Panc1 (cell line): ENCODE results near the gene MRNIP. TPM values are rescaled to one million over a fixed set of nuclear protein-coding genes. Genes with fewer than 3 reads are reported as not detected.
A peak's percentile ranks its signal among the peaks of the same experiment; 100 is the strongest.

Experiments
- ATAC-seq: fragments of 200-7000 bp; cut with Tn5 transposase; 2 replicates; pipeline ENCODE4 v1.9.1; 2020; ENCODE audit warnings: mild to moderate bottlenecking, moderate library complexity
- BruUV-seq: library from RNA; stranded (reverse); fragments of 400-500 nt; replicated peaks from 2 replicates; lab custom pipeline; 2021; lab: Mats Ljungman, UMichigan
- CTCF ChIA-PET: fragments of 300-600 bp; sonication (Branson Sonifier 250); formaldehyde crosslinking; loops from one replicate; lab custom pipeline; 2022; ENCODE audit warnings: antibody characterized with exemption; lab: Charles Lee
- POLR2A ChIA-PET: fragments of 300-600 bp; sonication (Branson Sonifier 250); formaldehyde crosslinking; loops from one replicate; lab custom pipeline; 2022; ENCODE audit warnings: antibody characterized with exemption; lab: Charles Lee
- DNase-seq: peaks from one replicate; pipeline ENCODE4 v3.0.0-alpha.2; 2010; ENCODE audit warnings: low read depth, low spot score
- H3K27ac ChIP-seq: 2 replicates; pipeline ENCODE4 v1.5.1; 2011; ENCODE audit warnings: mild to moderate bottlenecking, low read length, inconsistent platforms
- H3K27me3 ChIP-seq: fragments of 200-500 bp; sonication (Bioruptor generic); 2 replicates; pipeline ENCODE4 v1.6.0; 2014; ENCODE audit warnings: low read length, inconsistent platforms; ENCODE audit not compliant: control insufficient read depth, insufficient read depth
- H3K36me3 ChIP-seq: fragments of 200-500 bp; sonication (Bioruptor generic); 2 replicates; pipeline ENCODE4 v1.5.1; 2014; ENCODE audit warnings: inconsistent platforms, mild to moderate bottlenecking, low read length, moderate library complexity; ENCODE audit not compliant: control insufficient read depth, insufficient read depth
- H3K4me1 ChIP-seq: 2 replicates; pipeline ENCODE4 v1.5.1; 2011; ENCODE audit warnings: inconsistent platforms, mild to moderate bottlenecking, low read length, moderate library complexity; ENCODE audit not compliant: control insufficient read depth, insufficient read depth
- H3K4me3 ChIP-seq, 2 experiments: 2 replicates each; pipeline ENCODE4 v1.5.1; 2011 to 2012; ENCODE audit warnings: low read depth in 2 of 2, low read length in 2 of 2, mild to moderate bottlenecking in 2 of 2, inconsistent platforms in 1 of 2, moderate library complexity in 1 of 2
- H3K9me3 ChIP-seq: fragments of 200-500 bp; sonication (Bioruptor generic); 2 replicates; pipeline ENCODE4 v1.5.1; 2014; ENCODE audit warnings: low read depth, mild to moderate bottlenecking, inconsistent platforms, low read length, moderate library complexity; ENCODE audit not compliant: control insufficient read depth, insufficient read depth
- POLR2AphosphoS5 ChIP-seq: IDR thresholded peaks from 2 replicates; pipeline ENCODE4 v1.6.1; 2012; ENCODE audit warnings: mild to moderate bottlenecking, low read depth, low read length, moderate library complexity
- SIN3A ChIP-seq: IDR thresholded peaks from 2 replicates; pipeline ENCODE4 v1.6.1; 2012; ENCODE audit warnings: low read depth, mild to moderate bottlenecking, low read length, moderate library complexity, borderline replicate concordance; ENCODE audit not compliant: insufficient read depth
- TCF7L2 ChIP-seq: IDR thresholded peaks from 2 replicates; pipeline ENCODE4 v1.6.1; 2011; ENCODE audit warnings: mild to moderate bottlenecking, low read depth, low read length, inconsistent platforms
- in situ Hi-C: cut with HindIII; loops from 2 replicates; pipeline ENCODE4 v1.10.0; 2016; ENCODE audit warnings: low sequenced_read_pairs, low pct_unique_long_range_greater_than_20kb
- intact Hi-C: fragments of 100-400 bp; cut with micrococcal nuclease; formaldehyde crosslinking; loops from one replicate; pipeline ENCODE4 v1.10.0; 2022; ENCODE audit not compliant: unreplicated experiment
- total RNA-seq: library from RNA; stranded (reverse); gene quantifications from one replicate; pipeline ENCODE4 v1.2.1, GENCODE V29; 2021; ENCODE audit not compliant: unreplicated experiment
- TF ChIP-seq, protein P1 (sequence below): fragments of 450-650 bp; IDR thresholded peaks from 2 replicates; pipeline ENCODE4 v1.5.1; 2017; ENCODE audit warnings: mild to moderate bottlenecking
- TF ChIP-seq, protein P2 (sequence below), 2 experiments: IDR thresholded peaks; 2 replicates each; pipeline ENCODE4 v1.6.1; 2011 to 2012; ENCODE audit warnings: low read depth in 2 of 2, control low read depth in 1 of 2, low read length in 1 of 2, mild to moderate bottlenecking in 1 of 2, moderate library complexity in 1 of 2; ENCODE audit not compliant: insufficient read depth in 1 of 2

Gene MRNIP
- total RNA-seq, 1 experiment from 2014 or later: 33.0 TPM

DNA sequence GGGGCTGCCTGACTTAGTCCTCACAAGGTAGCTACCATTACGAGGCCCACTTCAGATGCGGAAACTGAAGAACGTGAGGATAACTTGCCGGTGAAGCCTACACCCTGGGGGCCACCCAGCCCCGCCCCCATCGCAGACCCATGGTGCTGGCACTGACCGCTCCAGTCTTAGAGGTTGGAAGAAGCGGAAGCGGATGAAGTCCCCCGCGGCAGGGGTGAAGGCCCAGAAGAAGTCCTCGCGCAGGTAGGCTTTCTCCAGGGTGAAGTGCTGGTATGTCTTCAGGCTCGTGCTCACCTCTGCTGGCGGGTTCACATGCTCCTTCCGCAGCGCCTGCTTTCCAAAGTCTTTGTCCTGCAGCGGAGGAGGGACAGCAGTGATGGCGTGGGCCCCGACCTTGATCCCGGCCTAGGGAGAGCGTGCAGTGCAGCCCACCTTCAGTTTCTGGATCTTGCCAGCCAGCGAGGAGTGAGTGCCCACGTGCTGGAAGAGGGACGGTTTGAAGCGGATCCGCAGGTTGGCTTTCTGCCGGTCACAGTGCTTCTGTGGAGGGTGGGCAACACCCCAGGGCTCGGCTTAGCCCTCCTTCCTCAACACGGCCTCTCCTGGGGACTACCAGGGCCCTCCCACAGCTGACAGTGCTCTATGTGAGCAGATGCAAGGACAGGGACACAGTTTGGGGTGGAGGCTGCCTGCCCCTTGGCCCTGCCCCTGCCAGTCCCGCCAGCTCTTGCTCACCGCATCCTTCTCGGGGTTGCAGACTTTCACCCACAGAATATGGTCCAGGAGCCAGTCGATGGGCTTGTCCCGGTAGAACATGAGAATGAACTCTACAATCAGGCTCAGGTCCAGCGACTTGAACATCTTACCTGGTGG, 59.6 kb downstream of the MRNIP start:
- Histone ChIP-seq H3K4me3 (no peak overlapping the region), H3K27me3 (no peaks in the 10 kb centered on the region), H3K27ac (no peak overlapping the region), H3K36me3 (peaks cover 4% of the 10 kb centered on the region), H3K4me1 (peaks cover 27% of the 10 kb centered on the region), H3K9me3 (no peaks in the 10 kb centered on the region)
- no peak for ATAC-seq
- TF ChIP-seq, protein P1, sequence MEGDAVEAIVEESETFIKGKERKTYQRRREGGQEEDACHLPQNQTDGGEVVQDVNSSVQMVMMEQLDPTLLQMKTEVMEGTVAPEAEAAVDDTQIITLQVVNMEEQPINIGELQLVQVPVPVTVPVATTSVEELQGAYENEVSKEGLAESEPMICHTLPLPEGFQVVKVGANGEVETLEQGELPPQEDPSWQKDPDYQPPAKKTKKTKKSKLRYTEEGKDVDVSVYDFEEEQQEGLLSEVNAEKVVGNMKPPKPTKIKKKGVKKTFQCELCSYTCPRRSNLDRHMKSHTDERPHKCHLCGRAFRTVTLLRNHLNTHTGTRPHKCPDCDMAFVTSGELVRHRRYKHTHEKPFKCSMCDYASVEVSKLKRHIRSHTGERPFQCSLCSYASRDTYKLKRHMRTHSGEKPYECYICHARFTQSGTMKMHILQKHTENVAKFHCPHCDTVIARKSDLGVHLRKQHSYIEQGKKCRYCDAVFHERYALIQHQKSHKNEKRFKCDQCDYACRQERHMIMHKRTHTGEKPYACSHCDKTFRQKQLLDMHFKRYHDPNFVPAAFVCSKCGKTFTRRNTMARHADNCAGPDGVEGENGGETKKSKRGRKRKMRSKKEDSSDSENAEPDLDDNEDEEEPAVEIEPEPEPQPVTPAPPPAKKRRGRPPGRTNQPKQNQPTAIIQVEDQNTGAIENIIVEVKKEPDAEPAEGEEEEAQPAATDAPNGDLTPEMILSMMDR: no peak
- TF ChIP-seq, protein P2, sequence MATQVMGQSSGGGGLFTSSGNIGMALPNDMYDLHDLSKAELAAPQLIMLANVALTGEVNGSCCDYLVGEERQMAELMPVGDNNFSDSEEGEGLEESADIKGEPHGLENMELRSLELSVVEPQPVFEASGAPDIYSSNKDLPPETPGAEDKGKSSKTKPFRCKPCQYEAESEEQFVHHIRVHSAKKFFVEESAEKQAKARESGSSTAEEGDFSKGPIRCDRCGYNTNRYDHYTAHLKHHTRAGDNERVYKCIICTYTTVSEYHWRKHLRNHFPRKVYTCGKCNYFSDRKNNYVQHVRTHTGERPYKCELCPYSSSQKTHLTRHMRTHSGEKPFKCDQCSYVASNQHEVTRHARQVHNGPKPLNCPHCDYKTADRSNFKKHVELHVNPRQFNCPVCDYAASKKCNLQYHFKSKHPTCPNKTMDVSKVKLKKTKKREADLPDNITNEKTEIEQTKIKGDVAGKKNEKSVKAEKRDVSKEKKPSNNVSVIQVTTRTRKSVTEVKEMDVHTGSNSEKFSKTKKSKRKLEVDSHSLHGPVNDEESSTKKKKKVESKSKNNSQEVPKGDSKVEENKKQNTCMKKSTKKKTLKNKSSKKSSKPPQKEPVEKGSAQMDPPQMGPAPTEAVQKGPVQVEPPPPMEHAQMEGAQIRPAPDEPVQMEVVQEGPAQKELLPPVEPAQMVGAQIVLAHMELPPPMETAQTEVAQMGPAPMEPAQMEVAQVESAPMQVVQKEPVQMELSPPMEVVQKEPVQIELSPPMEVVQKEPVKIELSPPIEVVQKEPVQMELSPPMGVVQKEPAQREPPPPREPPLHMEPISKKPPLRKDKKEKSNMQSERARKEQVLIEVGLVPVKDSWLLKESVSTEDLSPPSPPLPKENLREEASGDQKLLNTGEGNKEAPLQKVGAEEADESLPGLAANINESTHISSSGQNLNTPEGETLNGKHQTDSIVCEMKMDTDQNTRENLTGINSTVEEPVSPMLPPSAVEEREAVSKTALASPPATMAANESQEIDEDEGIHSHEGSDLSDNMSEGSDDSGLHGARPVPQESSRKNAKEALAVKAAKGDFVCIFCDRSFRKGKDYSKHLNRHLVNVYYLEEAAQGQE (IDR thresholded peaks at IDR 0.05; ENCODE audit: insufficient read depth in 1 of 2, low read depth in 2 of 2, low read length in 1 of 2): no peak
- no peak for TF ChIP-seq SIN3A
- no peak; the same call in 1 of the 2 replicates for TF ChIP-seq POLR2AphosphoS5
- POLR2A ChIA-PET: no interaction called here
- CTCF ChIA-PET: no interaction called here
- in situ Hi-C loops: no loop called here
- DNase-seq: no peak
- intact Hi-C loops: no loop called here
- BruUV-seq: TSS peak; percentile 38

DNA sequence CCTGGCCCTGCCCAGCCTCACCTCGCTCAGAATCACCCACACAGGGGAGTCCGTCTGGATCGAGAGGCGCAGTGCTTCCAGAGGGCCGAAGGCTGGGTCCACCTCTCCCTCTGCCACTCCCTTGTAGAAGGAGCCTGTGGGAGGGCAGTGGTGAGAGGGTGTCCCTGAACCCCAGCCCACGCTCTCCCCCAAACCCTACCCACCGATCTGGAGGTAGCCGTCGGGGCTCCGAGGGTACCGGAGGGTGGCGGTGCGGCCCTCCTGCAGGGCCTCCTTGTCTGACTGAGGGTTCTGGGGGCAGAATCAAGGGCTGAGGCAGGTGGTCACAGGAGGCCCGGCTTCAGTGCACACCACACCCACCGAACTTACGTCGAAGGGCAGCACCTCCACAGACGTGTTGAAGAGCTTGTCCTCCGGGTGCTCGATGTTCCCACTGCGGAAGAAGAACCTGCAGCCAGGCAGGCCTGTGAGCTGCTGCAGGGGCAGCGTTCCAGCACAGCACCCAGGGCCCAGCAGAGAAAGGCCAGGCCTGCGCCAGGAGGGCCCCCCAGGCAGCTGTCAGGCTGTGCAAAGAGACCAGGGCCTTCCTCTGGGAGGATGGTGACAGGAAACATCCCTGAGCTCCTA, 60.4 kb downstream of the MRNIP start:
- TF ChIP-seq SIN3A (no peak), TCF7L2 (no peak), POLR2AphosphoS5 (no peak)
- TF ChIP-seq, protein P1: no peak
- TF ChIP-seq, protein P2 (IDR thresholded peaks at IDR 0.05; ENCODE audit: insufficient read depth in 1 of 2, low read depth in 2 of 2, low read length in 1 of 2): no peak
- ATAC-seq: no peak
- in situ Hi-C loops (no loop called here), intact Hi-C loops (no loop called here)
- Histone ChIP-seq H3K9me3 (no peaks in the 10 kb centered on the region), H3K27me3 (no peaks in the 10 kb centered on the region), H3K27ac (no peak overlapping the region), H3K4me3 (no peak overlapping the region), H3K36me3 (peaks cover 4% of the 10 kb centered on the region), H3K4me1 (peaks cover 22% of the 10 kb centered on the region)
- no peak for DNase-seq
- POLR2A ChIA-PET: no interaction called here
- BruUV-seq: no TSS peak
- CTCF ChIA-PET: interaction anchor here (0.6 kb wide), 1 partner anchor 34 kb away, joined by 4 read pairs; no protein-coding TSS in a partner anchor
